HEK293T (cell line): ENCODE data around the gene CLMP.

Experiments
- CTCF ChIA-PET: fragments of 350-600 bp; formaldehyde crosslinking; extraction: SDS; loops from one replicate; lab custom pipeline; 2021; ENCODE audit warnings: antibody characterized with exemption, inconsistent platforms; lab: Yijun Ruan, JAX
- POLR2A ChIA-PET: fragments of 350-600 bp; formaldehyde crosslinking; extraction: SDS; loops from one replicate; lab custom pipeline; 2020; ENCODE audit warnings: antibody characterized with exemption, inconsistent platforms; lab: Yijun Ruan, JAX
- DNase-seq: peaks from one replicate; pipeline ENCODE4 v3.0.0; 2012; ENCODE audit warnings: mixed read lengths; ENCODE audit errors: extremely low spot score
- ARNT ChIP-seq: fragments of 450-650 bp; IDR thresholded peaks from 2 replicates; pipeline ENCODE4 v1.6.1; 2017; ENCODE audit warnings: mild to moderate bottlenecking
- BHLHE40 ChIP-seq: fragments of 450-650 bp; IDR thresholded peaks from 2 replicates; pipeline ENCODE4 v1.6.1; 2016; ENCODE audit warnings: mild to moderate bottlenecking, moderate library complexity, borderline replicate concordance
- CTBP1 ChIP-seq: fragments of 450-650 bp; IDR thresholded peaks from 2 replicates; pipeline ENCODE4 v1.6.1; 2016; ENCODE audit warnings: borderline replicate concordance
- ELF4 ChIP-seq: fragments of 450-650 bp; IDR thresholded peaks from 2 replicates; pipeline ENCODE4 v1.6.1; 2017; ENCODE audit warnings: antibody characterized with exemption
- FOXA1 ChIP-seq: fragments of 450-650 bp; IDR thresholded peaks from 2 replicates; pipeline ENCODE4 v1.6.1; 2016; ENCODE audit warnings: mild to moderate bottlenecking
- FOXK2 ChIP-seq: fragments of 450-650 bp; IDR thresholded peaks from 2 replicates; pipeline ENCODE4 v1.6.1; 2016; ENCODE audit warnings: mild to moderate bottlenecking
- FOXM1 ChIP-seq: fragments of 450-650 bp; IDR thresholded peaks from 2 replicates; pipeline ENCODE4 v1.6.1; 2017; ENCODE audit warnings: mild to moderate bottlenecking, borderline replicate concordance
- HDGF ChIP-seq: fragments of 450-650 bp; IDR thresholded peaks from 2 replicates; pipeline ENCODE4 v1.6.1; 2017; ENCODE audit warnings: antibody characterized with exemption, borderline replicate concordance
- L3MBTL2 ChIP-seq: fragments of 450-650 bp; conservative IDR thresholded peaks from 2 replicates; pipeline ENCODE4 v1.6.1; 2016; ENCODE audit warnings: mild to moderate bottlenecking
- LEF1 ChIP-seq: fragments of 450-650 bp; IDR thresholded peaks from 2 replicates; pipeline ENCODE4 v1.6.1; 2017; ENCODE audit warnings: mild to moderate bottlenecking, borderline replicate concordance
- NFRKB ChIP-seq: fragments of 450-650 bp; IDR thresholded peaks from 2 replicates; pipeline ENCODE4 v1.6.1; 2016; ENCODE audit warnings: mild to moderate bottlenecking, moderate library complexity
- SP1 ChIP-seq: fragments of 450-650 bp; IDR thresholded peaks from 2 replicates; pipeline ENCODE4 v1.6.1; 2017
- SUZ12 ChIP-seq: fragments of 450-650 bp; IDR thresholded peaks from 2 replicates; pipeline ENCODE4 v1.6.1; 2016; ENCODE audit warnings: mild to moderate bottlenecking
- TARDBP ChIP-seq: fragments of 450-650 bp; IDR thresholded peaks from 2 replicates; pipeline ENCODE4 v1.6.1; 2016
- ZNF384 ChIP-seq: fragments of 450-650 bp; IDR thresholded peaks from 2 replicates; pipeline ENCODE4 v1.6.1; 2016
- TF ChIP-seq, protein P1 (sequence below): fragments of 450-650 bp; IDR thresholded peaks from 2 replicates; pipeline ENCODE4 v1.6.1; 2016

CLMP gene

DNA sequence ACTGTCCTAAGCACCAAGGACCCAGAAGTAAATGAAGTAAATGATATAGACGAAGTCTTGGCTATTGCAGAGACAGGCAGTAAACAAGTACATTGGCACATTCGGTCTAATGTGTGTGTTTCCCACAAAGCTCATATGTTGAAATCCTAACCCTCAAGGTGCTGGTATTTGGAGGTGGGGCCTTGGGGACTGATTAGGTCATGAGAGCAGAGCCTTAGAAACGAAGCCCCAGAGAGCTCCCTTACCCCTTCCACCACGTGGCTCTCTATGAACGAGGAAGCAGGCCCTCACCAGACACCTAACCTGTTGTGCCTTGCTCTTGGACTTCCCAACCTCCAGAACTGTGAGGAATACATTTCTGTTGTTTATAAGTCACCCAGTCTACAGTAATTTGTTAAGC, 14.9 kb downstream of the CLMP start:
- no peak for TF ChIP-seq BHLHE40
- ChIA-PET POLR2A (no interaction called here), CTCF (no interaction called here)

DNA sequence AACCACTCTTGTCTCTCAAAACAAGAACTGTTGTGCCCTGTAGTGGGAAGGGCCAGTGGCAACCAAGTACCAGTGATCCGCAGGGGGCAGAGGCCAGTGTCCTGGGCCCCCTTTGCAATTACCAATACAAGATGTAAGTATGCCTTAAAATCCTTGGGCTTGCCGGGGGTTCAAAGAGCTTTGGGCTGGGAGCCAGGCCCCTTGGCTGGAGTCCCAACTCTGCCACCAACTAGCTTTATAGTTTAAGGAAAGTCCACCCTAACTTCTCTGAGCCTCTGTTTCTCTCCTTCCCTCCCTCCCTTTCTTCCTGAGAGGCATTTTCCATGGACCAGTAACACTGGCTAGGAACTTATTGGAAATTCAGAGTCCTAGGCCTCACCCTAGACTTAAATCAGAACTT, 15.5 kb downstream of the CLMP start:
- no peak for TF ChIP-seq TARDBP
- TF ChIP-seq FOXK2 = no peak
- TF ChIP-seq FOXA1 = no peak
- TF ChIP-seq CTBP1 = no peak
- no peak for TF ChIP-seq ELF4
- TF ChIP-seq FOXM1 = no peak
- TF ChIP-seq SUZ12 = no peak
- TF ChIP-seq ARNT = no peak
- no peak for TF ChIP-seq ZNF384
- TF ChIP-seq, protein P1, sequence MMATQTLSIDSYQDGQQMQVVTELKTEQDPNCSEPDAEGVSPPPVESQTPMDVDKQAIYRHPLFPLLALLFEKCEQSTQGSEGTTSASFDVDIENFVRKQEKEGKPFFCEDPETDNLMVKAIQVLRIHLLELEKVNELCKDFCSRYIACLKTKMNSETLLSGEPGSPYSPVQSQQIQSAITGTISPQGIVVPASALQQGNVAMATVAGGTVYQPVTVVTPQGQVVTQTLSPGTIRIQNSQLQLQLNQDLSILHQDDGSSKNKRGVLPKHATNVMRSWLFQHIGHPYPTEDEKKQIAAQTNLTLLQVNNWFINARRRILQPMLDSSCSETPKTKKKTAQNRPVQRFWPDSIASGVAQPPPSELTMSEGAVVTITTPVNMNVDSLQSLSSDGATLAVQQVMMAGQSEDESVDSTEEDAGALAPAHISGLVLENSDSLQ = no peak
- TF ChIP-seq SP1 = no peak
- no peak for TF ChIP-seq BHLHE40
- TF ChIP-seq NFRKB = no peak
- no peak for TF ChIP-seq LEF1
- no peak for TF ChIP-seq L3MBTL2
- POLR2A ChIA-PET = no interaction called here

More for the DNA sequence above, 14.9 kb downstream of the CLMP start:
- no peak for DNase-seq

DNA sequence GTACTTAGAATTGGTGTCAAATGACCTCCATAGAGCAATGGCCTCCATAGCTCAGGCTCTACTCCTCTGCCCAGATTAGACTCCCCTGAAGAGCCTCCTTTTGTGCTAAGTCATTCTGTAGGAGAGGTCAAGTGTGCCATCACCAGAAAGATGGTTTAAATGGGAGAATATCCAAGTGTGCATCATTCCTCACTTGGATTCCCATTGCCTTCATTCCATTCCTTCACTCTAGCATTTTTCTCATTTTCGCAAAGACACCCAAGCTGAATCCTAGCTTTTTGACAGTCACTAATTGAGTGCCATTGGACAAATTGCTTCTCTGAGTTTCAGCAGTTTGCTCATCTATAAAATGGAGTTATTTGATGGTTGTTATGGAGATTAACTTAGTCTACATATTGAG, 16.9 kb downstream of the CLMP start:
- no peak for DNase-seq
- POLR2A ChIA-PET = no interaction called here
- TF ChIP-seq FOXM1 (no peak), NFRKB (no peak), ZNF384 (no peak), BHLHE40 (no peak), CTBP1 (no peak), LEF1 (no peak), FOXK2 (no peak), ARNT (no peak), HDGF (no peak), SUZ12 (no peak), TARDBP (no peak), FOXA1 (no peak), ELF4 (no peak), SP1 (no peak)
- CTCF ChIA-PET = no interaction called here

More for the DNA sequence above, 15.5 kb downstream of the CLMP start:
- no peak for DNase-seq
- CTCF ChIA-PET = no interaction called here

DNA sequence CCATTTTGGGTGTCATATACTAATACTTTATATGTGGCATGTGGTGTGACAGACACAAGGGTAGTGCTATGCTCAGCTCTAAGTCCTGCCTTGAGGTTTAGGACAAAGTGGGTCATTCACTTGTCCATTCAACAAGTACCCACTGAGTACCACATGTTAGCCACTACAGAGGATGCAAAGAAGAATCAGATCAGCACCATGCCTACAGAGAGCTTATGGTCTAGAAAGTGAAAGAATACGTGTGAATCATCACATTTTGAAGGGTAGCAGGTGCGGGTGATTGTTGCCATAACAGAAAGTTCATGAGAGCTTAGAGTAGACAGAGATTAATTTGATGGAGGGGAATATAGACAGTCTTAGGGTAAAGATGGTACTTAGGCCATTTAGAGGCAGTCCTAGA, 18.3 kb downstream of the CLMP start:
- CTCF ChIA-PET = interaction anchor here (0.6 kb wide), 1 partner anchor 14 kb away, joined by 3 read pairs; no protein-coding TSS in a partner anchor
- no peak for DNase-seq
- POLR2A ChIA-PET = no interaction called here
- TF ChIP-seq, protein P1 = no peak
- TF ChIP-seq L3MBTL2 (no peak), TARDBP (no peak), FOXK2 (no peak), ZNF384 (no peak), SP1 (no peak), BHLHE40 (no peak), HDGF (no peak), ELF4 (no peak), FOXM1 (no peak), CTBP1 (no peak), FOXA1 (no peak), ARNT (no peak), SUZ12 (no peak), NFRKB (no peak), LEF1 (no peak)

DNA sequence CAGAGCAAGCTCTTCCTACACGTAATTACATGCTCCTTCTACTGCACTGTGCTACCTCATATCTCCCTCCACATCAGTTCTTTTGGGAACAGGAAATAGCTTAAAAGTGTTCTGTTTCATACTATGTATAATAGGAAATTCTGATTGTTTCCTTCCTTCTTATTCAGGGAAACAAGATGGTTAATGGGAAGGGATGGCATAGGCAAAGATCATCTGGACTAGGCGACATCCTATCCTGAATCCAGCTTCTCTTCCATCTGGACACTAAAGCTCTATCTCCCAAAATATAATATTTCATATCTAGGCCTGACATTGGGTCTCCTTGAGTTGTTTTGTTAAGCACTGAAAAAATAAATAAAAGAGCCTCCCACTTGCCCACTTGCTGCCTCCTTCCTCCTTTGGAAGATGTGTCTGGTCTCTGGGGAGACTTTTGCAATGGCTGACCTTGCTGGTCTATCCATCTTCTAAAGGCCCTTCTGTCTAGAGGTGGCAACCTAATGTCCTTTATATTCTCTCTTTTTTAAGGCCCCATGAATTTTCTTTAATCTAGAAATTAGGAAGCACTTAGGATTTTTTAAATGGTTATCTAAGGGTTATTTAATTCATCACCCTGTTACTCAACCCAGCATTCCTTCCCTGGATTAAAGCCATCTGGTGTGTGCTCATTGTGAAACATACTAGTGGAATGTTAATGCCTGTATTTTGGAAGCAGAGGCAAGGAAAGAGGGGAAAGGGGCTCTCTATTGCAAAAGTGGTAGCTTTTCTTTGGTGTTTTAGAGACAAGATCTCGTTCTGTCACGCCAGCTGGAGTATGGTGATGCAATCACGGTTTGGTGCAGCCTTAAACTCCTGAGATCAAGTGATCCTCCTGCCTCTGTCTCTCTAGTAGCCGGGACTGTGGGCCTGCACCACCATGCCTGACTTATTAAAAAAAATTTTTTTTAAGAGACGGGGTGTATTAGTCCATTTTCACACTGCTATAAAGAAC, 20.6 kb downstream of the CLMP start:
- DNase-seq = no peak
- CTCF ChIA-PET = interaction anchor here (0.7 to 1.2 kb wide), 2 partner anchors 57 to 63 kb away, joined by 3 read pairs; no protein-coding TSS in a partner anchor
- POLR2A ChIA-PET = no interaction called here
- TF ChIP-seq L3MBTL2 = no peak

DNA sequence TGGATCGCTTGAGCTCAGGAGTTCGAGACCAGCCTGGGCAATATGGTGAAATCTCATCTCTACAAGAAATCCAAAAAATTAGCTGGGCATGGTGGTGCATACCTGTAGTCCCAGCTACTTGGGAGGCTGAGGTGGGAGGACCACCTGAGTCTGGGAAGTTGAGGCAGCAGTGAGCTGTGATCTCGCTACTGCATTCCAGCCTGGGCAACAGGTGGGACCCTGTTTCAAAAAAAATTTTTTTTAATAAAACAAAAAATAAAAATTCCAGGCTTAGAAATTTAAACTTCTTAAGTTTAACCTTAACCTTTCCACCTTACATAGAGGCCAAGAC, 21.2 kb downstream of the CLMP start:
- CTCF ChIA-PET = interaction anchor here (1.2 kb wide), 1 partner anchor 62 kb away, joined by 3 read pairs; no protein-coding TSS in a partner anchor
- TF ChIP-seq SP1 = no peak
- TF ChIP-seq L3MBTL2 = no peak
- no peak for TF ChIP-seq CTBP1
- no peak for TF ChIP-seq ZNF384
- TF ChIP-seq TARDBP = no peak
- no peak for TF ChIP-seq FOXK2
- no peak for TF ChIP-seq FOXM1
- TF ChIP-seq NFRKB = no peak
- no peak for TF ChIP-seq SUZ12
- no peak for TF ChIP-seq ELF4
- TF ChIP-seq, protein P1 = no peak
- no peak for TF ChIP-seq FOXA1
- POLR2A ChIA-PET = no interaction called here
- DNase-seq = no peak
